Activated T-cell treated with anti-CD3 and anti-CD28 coated beads, Interleukin-2, amount 50 U/mL, for 4 hours (primary cell): ENCODE measurements around the gene SGSM1. TPM values are rescaled to one million over a fixed set of nuclear protein-coding genes. Genes with fewer than 3 reads are reported as not detected.

Experiments used
- ATAC-seq, 2 donors: fragments of 200-7000 bp; cut with Tn5 transposase; one replicate each; pipeline ENCODE4 v1.10.0; 2021
- DNase-seq: peaks from one replicate; pipeline ENCODE4 v3.0.0-alpha.2; 2020
- H3K27me3 Mint-ChIP-seq: one replicate; pipeline ENCODE4 v1.8.0; 2021; ENCODE audit warnings: low read depth, mixed read lengths
- H3K36me3 Mint-ChIP-seq: one replicate; pipeline ENCODE4 v1.8.0; 2022; ENCODE audit warnings: mixed read lengths; ENCODE audit not compliant: insufficient read depth
- H3K4me1 Mint-ChIP-seq: one replicate; pipeline ENCODE4 v1.8.0; 2021; ENCODE audit warnings: low read depth, mixed read lengths
- H3K4me3 Mint-ChIP-seq: one replicate; pipeline ENCODE4 v1.8.0; 2021; ENCODE audit warnings: mild to moderate bottlenecking, moderate library complexity, mixed read lengths
- H3K9me3 Mint-ChIP-seq: one replicate; pipeline ENCODE4 v1.8.0; 2021; ENCODE audit warnings: mixed read lengths
- total RNA-seq, 3 donors: library from RNA; stranded (reverse); gene quantifications; one replicate each; pipeline ENCODE4 v1.2.1, GENCODE V29; 2021

The SGSM1 gene, protein sequence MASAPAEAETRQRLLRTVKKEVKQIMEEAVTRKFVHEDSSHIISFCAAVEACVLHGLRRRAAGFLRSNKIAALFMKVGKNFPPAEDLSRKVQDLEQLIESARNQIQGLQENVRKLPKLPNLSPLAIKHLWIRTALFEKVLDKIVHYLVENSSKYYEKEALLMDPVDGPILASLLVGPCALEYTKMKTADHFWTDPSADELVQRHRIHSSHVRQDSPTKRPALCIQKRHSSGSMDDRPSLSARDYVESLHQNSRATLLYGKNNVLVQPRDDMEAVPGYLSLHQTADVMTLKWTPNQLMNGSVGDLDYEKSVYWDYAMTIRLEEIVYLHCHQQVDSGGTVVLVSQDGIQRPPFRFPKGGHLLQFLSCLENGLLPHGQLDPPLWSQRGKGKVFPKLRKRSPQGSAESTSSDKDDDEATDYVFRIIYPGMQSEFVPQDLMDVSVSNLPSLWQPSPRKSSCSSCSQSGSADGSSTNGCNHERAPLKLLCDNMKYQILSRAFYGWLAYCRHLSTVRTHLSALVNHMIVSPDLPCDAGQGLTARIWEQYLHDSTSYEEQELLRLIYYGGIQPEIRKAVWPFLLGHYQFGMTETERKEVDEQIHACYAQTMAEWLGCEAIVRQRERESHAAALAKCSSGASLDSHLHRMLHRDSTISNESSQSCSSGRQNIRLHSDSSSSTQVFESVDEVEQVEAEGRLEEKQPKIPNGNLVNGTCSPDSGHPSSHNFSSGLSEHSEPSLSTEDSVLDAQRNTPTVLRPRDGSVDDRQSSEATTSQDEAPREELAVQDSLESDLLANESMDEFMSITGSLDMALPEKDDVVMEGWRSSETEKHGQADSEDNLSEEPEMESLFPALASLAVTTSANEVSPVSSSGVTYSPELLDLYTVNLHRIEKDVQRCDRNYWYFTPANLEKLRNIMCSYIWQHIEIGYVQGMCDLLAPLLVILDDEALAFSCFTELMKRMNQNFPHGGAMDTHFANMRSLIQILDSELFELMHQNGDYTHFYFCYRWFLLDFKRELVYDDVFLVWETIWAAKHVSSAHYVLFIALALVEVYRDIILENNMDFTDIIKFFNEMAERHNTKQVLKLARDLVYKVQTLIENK
- total RNA-seq, result under 1 TPM; 0.03 to 0.98 (median 0.05) TPM

- ATAC-seq (peak; percentile 94 to 95), DNase-seq (peak; percentile 61)
- Mint-ChIP-seq H3K27me3 (no peaks in the 10 kb centered on the region), H3K4me3 (peak within 1 kb of the TSS; percentile 75), H3K9me3 (no peaks in the 10 kb centered on the region), H3K4me1 (peaks cover 28% of the 10 kb centered on the region), H3K36me3 (no peaks in the 10 kb centered on the region)
These were observed at the start of gene SGSM1 for GRCh38 chr22:24805790-24806662. SGSM1 (plus strand) TSS chr22:24806211; CDS start chr22:24806326, 115 bp downstream.

DNA sequence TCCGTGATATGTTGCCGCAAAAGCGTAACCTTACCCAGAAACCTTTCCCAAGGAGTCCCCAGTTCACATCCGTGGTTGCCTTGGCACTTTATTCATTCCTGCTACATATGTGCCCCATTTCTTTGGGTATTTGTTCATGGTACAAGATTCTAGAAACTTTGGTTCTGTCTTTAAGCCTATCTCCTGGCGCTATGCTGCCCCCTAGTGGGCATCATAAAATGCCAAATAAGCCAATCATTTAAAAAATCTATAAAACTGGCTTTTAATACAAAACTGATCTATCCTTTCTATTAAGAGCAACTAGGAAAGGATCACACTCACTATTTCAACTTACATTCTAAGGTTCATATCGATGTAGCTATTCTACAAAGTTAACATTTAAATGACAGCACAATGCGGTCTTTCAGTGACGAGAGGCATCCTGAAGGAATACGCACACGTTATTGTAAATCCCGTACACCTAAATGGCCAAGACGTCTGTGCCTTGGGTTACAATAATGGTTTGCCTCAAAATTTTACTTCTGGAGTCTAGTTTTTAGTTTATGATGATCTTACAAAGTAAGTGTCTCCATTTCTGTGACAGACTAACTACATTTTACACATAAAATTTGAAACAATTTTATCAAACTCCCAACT lies 47.7 kb upstream of the SGSM1 start:
- DNase-seq, result peak; percentile 47
- no peak overlapping the region for H3K4me3 Mint-ChIP-seq
- no peaks in the 10 kb centered on the region for H3K36me3 Mint-ChIP-seq
- no peaks in the 10 kb centered on the region for H3K27me3 Mint-ChIP-seq
- no peak for ATAC-seq
- H3K9me3 Mint-ChIP-seq, result no peaks in the 10 kb centered on the region
- no peaks in the 10 kb centered on the region for H3K4me1 Mint-ChIP-seq

- DNase-seq (no peak), ATAC-seq (no peak)
- Mint-ChIP-seq H3K27me3 (peaks cover 7% of the 10 kb centered on the region), H3K9me3 (no peaks in the 10 kb centered on the region), H3K4me1 (no peaks in the 10 kb centered on the region), H3K4me3 (no peak overlapping the region), H3K36me3 (no peaks in the 10 kb centered on the region)
These were observed 46.2 kb upstream of the SGSM1 start for GRCh38 chr22:24759765-24760164.

- H3K4me1 Mint-ChIP-seq, result no peaks in the 10 kb centered on the region
- DNase-seq, result no peak
- peaks cover 9% of the 10 kb centered on the region for H3K27me3 Mint-ChIP-seq
- no peak overlapping the region for H3K4me3 Mint-ChIP-seq
- no peaks in the 10 kb centered on the region for H3K9me3 Mint-ChIP-seq
- no peaks in the 10 kb centered on the region for H3K36me3 Mint-ChIP-seq
- ATAC-seq, result no peak
These were observed 45.2 kb upstream of the SGSM1 start for GRCh38 chr22:24760708-24761306.

DNA sequence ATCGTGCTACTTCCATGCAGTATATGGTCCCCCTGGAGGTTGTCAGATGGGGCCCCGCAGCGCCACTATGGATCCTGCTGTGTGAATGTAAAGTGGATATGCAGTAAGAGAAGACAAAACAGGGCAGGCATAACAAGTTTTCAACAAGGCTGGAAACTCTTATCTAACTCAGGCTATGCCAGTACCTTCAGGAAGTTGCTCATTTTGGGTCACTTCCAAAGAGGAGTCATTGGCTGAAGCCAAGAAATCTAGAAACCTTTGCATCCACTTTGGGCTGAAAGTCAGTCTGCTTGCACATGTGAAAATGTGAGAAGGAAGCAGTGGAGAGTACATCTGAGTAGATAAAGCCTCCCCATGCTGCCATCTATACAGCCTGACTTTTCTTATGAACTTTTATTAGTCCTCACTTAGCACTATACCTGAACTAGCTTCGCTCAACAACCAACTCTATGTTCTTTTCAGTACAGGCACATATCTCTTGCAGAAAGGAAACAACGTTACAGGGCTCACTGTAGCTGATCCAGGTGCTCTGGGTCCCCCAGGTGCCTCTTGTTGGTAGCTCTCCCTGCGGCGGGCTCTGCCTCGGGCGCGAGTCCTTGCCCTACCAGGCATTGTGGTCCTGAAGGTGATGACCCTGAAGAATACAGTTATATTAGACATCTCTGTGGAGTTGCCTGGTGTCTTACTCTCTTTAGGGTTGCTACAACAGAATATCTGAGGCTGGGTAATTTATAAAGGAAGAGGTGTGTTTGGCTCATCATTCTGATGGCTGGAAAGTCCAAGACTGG lies 43.9 kb upstream of the SGSM1 start:
- H3K4me3 Mint-ChIP-seq, result no peak overlapping the region
- DNase-seq (no peak), ATAC-seq (no peak)
- no peaks in the 10 kb centered on the region for H3K36me3 Mint-ChIP-seq
- H3K27me3 Mint-ChIP-seq, result peaks cover 9% of the 10 kb centered on the region
- H3K9me3 Mint-ChIP-seq, result no peaks in the 10 kb centered on the region
- H3K4me1 Mint-ChIP-seq, result no peaks in the 10 kb centered on the region

- ATAC-seq, result no peak
- Mint-ChIP-seq H3K9me3 (no peaks in the 10 kb centered on the region), H3K4me1 (no peaks in the 10 kb centered on the region), H3K4me3 (no peak overlapping the region), H3K36me3 (no peaks in the 10 kb centered on the region), H3K27me3 (peaks cover 10% of the 10 kb centered on the region)
- DNase-seq, result no peak
These were observed 42.0 kb upstream of the SGSM1 start for GRCh38 chr22:24763872-24764485.

DNA sequence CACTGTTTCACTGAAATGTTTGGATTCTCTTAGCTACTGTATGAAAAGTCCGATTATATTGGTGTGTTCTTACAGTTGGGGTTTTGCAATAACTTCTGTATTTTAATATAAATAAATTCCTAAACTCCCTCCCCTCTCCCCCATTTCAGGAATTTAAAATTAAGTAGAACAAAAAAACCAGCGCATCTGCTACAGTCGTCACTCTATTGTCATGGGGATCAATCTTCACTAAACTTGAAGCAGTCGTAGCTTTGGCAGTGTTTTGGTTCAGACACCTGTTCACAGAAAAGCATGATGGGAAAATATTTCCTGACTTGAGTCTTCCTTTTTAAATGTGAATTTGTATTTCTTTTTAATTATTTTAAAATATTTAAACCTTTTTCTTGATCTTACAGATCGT lies 40.8 kb upstream of the SGSM1 start:
- no peak for DNase-seq
- no peak for ATAC-seq
- H3K9me3 Mint-ChIP-seq, result no peaks in the 10 kb centered on the region
- peaks cover 12% of the 10 kb centered on the region for H3K27me3 Mint-ChIP-seq
- no peaks in the 10 kb centered on the region for H3K36me3 Mint-ChIP-seq
- H3K4me3 Mint-ChIP-seq, result no peak overlapping the region
- no peaks in the 10 kb centered on the region for H3K4me1 Mint-ChIP-seq

GRCh38 chr22:24768537-24769374 lies 37.3 kb upstream of the SGSM1 start:
- peak in 1 of 2 donors; percentile 60 for ATAC-seq
- Mint-ChIP-seq H3K4me3 (no peak overlapping the region), H3K36me3 (no peaks in the 10 kb centered on the region), H3K9me3 (no peaks in the 10 kb centered on the region), H3K4me1 (no peaks in the 10 kb centered on the region), H3K27me3 (peaks cover 15% of the 10 kb centered on the region)
- DNase-seq, result no peak

- Mint-ChIP-seq H3K4me1 (no peaks in the 10 kb centered on the region), H3K27me3 (peaks cover 13% of the 10 kb centered on the region), H3K9me3 (no peaks in the 10 kb centered on the region), H3K4me3 (no peak overlapping the region), H3K36me3 (no peaks in the 10 kb centered on the region)
- ATAC-seq (no peak), DNase-seq (no peak)
These were observed 33.4 kb upstream of the SGSM1 start for GRCh38 chr22:24772493-24773220.

DNA sequence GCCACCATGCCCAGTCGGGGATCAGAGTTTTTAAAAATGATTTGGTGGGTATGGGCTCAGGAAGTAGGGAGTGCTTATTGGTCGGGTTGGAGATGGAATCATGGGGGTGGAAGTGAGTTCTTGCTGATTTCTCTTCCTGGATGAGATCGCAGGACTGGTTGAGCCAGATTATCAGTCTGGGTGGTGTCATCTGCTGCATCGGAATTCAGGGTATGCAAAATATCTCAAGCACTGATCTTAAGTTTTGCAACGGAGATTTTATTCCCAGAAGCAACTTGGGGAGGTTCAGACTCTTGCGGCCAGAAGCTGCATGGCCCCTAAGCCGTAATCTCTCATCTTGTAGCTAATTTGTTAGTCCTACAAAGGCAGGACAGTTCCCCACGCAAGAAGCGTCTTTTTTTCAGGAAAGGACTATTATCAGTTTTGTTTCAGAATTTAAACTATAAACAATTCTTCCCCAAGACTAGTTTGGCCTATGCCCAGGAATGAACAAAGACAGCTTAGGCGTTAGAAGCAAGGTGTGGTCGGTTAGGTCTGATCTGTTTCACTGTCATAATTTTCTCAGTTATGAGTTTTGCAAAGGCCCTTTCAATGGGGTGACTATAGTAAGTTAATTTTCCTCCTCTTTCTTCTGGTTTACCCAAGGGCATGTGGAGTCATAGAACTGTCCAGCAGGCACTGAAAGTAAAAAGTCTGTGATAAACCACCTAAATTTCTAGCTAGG lies 30.1 kb upstream of the SGSM1 start:
- ATAC-seq (no peak), DNase-seq (no peak)
- no peak overlapping the region for H3K4me3 Mint-ChIP-seq
- no peaks in the 10 kb centered on the region for H3K9me3 Mint-ChIP-seq
- H3K36me3 Mint-ChIP-seq, result no peaks in the 10 kb centered on the region
- peaks cover 10% of the 10 kb centered on the region for H3K27me3 Mint-ChIP-seq
- no peaks in the 10 kb centered on the region for H3K4me1 Mint-ChIP-seq

- H3K36me3 Mint-ChIP-seq, result no peaks in the 10 kb centered on the region
These were observed 29.5 kb upstream of the SGSM1 start for GRCh38 chr22:24776525-24776924.

More at GRCh38 chr22:24776525-24776924, 29.5 kb upstream of the SGSM1 start:
- no peak for DNase-seq
- H3K4me1 Mint-ChIP-seq, result no peaks in the 10 kb centered on the region
- H3K27me3 Mint-ChIP-seq, result peaks cover 10% of the 10 kb centered on the region
- no peak for ATAC-seq
- no peaks in the 10 kb centered on the region for H3K9me3 Mint-ChIP-seq
- no peak overlapping the region for H3K4me3 Mint-ChIP-seq
